T follicular helper cell (primary cell): ENCODE data around the gene ANXA4.
A peak's percentile ranks its signal among the peaks of the same experiment; 100 is the strongest.
"Not testable (repeated sequence)": the region's sequence is repeated elsewhere in the genome, so short reads cannot be mapped to it uniquely, and the experiment has no call there.

ENCODE experiments used
- DNase-seq: peaks from one replicate; pipeline ENCODE4 v3.0.0-alpha.2; 2020; ENCODE audit warnings: low read depth

The ANXA4 gene

GRCh38 chr2:69720404-69720803, 21.5 kb upstream of the ANXA4 start:
- no peak for DNase-seq

- DNase-seq = no peak
Observed at GRCh38 chr2:69721022-69721421, 20.9 kb upstream of the ANXA4 start.

DNA sequence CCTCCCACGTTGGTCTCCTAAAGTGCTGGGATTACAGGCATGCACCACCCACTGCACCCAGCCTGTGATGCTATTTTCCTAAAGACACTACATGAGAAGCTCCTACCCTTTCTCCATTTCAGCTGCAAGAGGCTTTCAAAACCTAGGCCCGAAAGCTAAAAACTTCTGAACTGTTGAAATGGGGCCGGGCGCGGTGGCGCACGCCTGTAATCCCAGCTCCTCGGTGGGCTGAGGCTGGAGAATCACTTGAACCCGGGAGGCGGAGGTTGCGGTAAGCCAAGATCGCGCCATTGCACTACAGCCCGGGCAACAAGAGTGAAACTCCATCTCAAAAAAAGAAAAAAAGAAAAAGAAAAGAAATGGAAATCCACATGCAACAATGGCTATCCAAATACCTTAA, 18.1 kb upstream of the ANXA4 start:
- DNase-seq = no peak

GRCh38 chr2:69724540-69725159, 17.3 kb upstream of the ANXA4 start:
- DNase-seq = peak; percentile 78

DNA sequence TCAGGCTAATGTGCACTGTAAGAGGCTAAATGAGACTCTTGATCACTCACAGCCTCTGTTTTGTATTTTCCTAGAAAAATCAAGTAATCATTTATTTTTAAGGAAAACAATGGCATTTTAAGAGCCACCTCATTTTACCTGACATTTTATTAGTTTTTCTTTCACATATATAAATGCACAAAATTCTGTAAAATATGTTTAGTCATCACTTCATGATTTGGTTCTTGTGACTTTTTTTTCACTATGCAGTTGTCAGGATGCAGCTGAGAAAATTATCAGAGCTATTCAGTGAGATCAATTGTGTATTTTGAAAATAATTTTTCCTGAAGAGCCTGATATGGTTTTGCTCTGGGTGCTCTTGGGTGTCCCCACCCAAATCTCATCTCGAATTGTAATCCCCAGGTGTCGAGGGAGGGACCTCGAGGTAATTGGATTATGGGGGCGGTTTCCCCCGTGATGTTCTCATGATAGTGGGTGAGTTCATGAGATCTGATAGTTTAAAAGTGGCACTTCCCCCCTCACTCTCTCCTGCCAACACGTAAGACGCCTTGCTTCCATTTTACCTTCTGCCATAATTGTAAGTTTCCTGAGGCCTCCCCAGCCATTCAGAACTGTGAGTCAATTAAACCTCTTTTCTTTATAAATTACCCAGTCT, 16.1 kb upstream of the ANXA4 start:
- no peak for DNase-seq

- DNase-seq = no peak
Observed at GRCh38 chr2:69729266-69729665, 12.7 kb upstream of the ANXA4 start.

- no peak for DNase-seq
Observed at GRCh38 chr2:69729781-69730180, 12.2 kb upstream of the ANXA4 start.

GRCh38 chr2:69731147-69731970, 10.6 kb upstream of the ANXA4 start:
- no peak for DNase-seq

GRCh38 chr2:69733342-69734034, 8.4 kb upstream of the ANXA4 start:
- DNase-seq = no peak

DNA sequence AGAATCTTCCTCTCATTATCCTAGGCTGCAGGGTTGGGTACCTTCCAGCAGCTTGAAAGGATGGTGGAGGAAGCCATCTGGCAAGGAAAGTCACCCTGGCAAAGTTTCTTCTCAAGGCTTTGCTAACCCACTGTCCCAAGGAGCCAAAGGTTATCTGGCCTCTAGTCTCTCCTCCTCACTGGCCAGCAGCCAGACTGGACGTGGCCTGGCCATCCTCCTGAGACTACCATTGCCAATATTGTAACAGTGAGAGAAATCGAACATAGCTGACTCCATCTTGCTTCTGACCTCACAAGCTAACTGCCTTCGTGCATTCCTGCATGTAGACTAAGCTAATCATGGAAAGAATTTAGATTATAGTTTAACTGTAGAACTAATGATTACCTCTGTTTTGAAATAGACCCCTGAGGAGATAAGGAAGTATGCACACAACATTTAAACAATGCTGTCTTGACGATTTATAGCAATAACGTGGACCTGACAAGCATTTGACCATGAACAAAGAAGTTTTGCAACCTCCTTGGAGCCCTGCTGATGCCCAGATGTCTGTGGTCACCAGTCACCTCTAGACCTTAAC, 7.8 kb upstream of the ANXA4 start:
- DNase-seq = no peak

DNA sequence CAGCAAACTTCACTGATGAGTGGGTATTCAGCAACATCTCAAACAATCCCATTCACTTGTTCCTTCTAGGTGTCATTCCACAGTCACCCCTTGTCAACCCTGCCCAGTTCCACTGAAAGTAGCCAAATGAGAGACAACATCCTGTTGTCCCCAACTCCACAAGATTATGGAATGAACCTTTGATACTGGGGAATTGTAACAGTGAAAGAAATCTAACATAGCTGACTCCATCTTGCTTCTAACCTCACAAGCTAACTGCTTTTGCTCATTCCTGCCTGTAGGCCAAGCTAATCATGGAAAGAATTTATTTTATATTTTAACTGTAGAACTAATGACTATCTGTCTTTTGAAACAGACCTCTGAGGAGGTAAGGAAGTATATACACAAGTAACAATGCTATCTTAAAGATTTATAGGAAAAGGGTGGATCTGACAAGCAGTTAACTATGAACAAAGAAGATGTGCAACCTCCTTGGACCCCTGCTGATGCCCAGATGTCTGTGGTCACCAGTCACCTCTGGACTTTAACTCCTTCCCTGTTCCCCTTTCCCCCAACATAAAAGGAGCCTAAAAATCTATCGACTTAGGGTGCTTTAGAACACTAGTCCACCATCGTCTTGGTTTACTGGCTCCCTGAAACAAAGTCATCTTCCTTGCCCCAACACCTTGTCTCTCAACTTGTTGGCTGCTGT, 6.9 kb upstream of the ANXA4 start:
- no peak for DNase-seq

- no peak for DNase-seq
Observed at GRCh38 chr2:69735686-69736085, 6.2 kb upstream of the ANXA4 start.

GRCh38 chr2:69738149-69738548, 3.8 kb upstream of the ANXA4 start:
- DNase-seq = not testable (repeated sequence)

DNA sequence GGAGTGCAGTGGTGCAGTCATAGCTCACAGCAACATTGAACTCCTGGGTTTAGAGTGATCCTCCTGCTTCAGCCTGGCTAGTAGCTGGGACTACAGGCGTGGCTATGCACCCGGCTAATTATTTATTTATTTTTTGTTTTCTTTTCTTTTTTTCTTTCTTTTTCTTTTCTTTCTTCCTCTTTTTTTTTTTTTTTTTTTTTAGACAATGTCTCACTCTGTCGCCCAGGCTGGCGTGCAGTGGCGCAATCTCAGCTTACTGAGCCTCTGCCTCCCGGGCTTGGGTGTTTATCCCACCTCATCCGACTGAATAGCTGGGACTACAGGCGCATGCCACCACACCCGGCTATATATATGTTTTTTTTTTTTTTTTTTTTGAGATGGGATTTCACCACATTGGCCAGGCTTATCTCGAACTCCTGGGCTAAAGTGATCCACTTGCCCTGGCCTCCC, 1.4 kb upstream of the ANXA4 start:
- DNase-seq = no peak

DNA sequence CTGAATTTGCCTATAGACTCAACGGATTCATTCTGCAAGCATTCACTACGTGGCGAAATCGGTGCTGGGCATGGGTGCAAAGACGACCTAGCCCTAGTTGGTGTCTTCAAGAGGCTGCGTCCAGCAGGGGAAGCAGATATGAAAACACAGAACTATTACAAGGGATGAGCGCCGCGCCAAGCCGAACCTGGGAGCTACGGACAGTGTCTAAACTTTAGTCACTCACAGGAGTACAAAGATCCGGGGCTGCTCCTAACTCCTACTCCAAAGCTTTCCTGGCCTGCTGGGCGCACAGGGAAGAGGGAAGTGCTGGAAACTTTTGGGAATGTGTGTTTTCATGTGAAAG, 732 bp upstream of the ANXA4 start:
- DNase-seq = no peak

DNA sequence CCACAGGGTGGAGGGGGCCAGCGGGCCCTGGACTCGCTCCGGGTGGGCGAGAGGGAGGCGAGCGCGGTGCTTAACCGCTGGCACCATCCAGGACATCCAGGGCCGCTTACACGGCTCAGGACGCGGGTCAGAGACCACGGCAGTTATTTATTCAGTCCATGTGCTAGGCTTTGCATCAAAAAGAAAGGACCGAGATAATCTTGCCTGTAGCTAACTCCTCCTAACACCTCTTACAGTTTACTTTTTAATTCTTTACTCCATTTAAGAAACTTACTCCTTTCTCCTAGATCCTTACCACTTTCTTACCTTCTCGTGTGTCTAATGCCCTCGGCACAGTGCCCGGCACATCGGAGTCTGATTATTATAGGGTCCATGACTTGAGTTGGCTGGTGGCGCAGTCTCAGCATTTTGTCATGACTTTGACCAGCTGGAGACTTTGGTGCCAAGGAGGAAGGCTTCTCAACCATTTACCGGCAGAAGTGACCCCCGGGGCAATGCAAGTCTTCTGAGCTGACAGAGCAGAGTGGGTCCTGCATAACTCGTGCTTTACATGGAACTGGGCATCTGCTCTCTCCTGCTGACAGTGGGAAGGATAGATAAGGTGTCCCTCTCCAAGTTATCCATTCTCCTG, 503 bp downstream of the ANXA4 start:
- no peak for DNase-seq

DNA sequence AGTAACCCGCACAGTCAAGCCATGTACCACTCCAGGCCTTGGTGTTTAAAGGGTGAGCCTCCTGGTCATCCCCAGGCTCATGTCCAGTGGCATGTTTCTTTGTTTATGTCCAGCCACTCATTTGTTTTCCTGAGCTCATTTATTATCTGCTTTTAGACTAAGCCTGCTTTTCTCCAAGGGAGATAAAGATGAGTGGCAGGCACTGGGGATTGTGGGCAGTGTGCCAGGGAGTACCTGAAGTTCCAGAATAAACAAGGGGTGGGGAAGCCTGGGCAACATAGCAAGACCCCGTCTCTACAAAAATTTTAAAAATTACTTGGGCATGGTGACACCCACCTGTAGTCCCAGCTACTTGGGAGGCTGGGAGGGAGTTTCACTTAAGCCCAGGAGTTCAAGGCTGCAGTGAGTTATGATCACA, 1.9 kb downstream of the ANXA4 start:
- no peak for DNase-seq

DNA sequence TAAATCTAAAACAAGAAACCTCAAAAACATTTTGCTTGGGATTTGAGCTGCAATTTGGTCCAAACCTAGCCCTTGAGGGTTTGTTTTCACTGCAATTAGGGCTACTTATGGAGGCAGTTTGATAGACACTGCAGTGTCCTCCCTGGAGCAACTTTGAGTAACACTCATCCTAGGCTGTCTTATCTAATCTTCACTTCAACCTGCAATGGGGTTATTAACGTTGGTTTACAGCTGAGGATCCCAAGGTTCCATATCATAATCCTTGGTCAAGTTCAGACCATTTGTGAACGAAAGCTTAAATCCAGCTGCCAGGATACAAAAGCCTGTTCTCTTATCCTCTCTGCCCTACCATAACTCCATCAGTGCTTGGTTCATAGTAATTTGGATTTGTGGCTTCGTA, 2.5 kb downstream of the ANXA4 start:
- DNase-seq = no peak

- DNase-seq = no peak
Observed at GRCh38 chr2:69745035-69745434, 3.1 kb downstream of the ANXA4 start.

DNA sequence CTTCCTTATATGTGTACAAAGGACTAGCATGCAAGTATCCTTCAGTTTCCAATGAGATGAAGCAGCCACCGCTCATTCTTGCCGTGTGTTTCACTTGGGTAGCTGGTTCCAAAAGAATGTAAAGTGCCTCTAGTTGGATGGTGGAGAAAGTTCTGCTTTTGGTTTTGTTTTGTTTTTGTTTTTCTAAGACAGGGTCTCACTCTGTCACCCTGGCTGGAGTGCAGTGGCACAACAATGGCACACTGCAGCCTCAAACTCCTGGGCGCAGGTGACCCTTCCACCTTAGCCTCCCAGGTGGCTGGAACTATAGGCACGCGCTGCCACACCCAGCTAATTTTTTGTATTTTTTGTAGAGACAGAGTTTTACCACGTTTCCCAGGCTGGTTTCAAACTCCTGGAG, 8.3 kb downstream of the ANXA4 start:
- no peak for DNase-seq
